T-helper 2 cell treated with Interferon-gamma antibody and Interleukin-4, amounts not matched to agents 5 μg/mL and 100 μg/mL, for 36 hours (primary cell): ENCODE results near the gene SUMF2.
"Not testable (repeated sequence)": the region's sequence is repeated elsewhere in the genome, so short reads cannot be mapped to it uniquely, and the experiment has no call there.

ENCODE experiments used
- DNase-seq: peaks from one replicate; pipeline ENCODE4 v3.0.0; 2021; ENCODE audit warnings: low spot score
- H3K27ac Mint-ChIP-seq: one replicate; pipeline ENCODE4 v1.8.0; 2021; ENCODE audit warnings: mild to moderate bottlenecking, mixed read lengths
- H3K27me3 Mint-ChIP-seq: one replicate; pipeline ENCODE4 v1.8.0; 2021; ENCODE audit warnings: low read depth, mixed read lengths
- H3K36me3 Mint-ChIP-seq: one replicate; pipeline ENCODE4 v1.8.0; 2021; ENCODE audit warnings: low read depth, mixed read lengths
- H3K4me1 Mint-ChIP-seq: one replicate; pipeline ENCODE4 v1.8.0; 2021; ENCODE audit warnings: low read depth, mixed read lengths
- H3K4me3 Mint-ChIP-seq: one replicate; pipeline ENCODE4 v1.8.0; 2022; ENCODE audit warnings: mild to moderate bottlenecking, moderate library complexity, mixed read lengths
- H3K9me3 Mint-ChIP-seq: one replicate; pipeline ENCODE4 v1.8.0; 2021; ENCODE audit warnings: mixed read lengths

SUMF2 gene

DNA sequence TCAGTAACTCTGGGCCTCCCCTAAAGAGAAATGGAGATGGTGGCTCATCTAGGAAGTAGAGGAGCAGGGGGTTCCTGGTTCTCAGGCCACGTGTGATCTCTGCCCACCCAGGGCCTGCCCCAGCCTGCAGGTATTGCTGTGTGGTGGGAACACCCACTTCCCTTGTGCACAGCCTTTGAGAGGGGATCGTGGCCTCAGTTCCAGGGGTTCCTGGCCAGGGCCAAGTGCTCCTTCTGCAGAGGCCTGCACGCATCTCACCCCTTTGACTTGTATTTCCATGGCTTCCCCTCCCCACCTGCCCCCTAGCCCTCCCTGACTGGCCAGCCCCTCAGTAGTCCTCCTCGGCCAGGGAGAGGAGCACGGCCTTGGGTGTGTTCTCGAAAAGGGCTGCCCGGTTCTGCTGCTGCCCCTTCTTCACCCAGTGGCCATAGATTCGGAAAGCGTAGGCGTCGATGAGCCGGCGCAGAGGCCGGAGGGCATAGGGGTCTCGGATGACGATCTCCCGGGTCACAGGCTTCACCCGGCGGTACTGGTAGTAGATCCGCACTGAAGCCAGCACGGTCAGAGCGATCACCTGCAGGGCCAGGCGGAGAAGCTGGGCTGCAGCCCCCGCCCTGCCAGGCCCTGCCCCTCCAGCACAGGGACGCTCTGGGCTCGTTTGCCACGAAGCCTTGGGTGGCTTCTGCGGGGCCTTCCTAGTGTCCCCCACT, 16.8 kb downstream of the SUMF2 start:
- not testable (repeated sequence) for H3K27ac Mint-ChIP-seq, H3K9me3 Mint-ChIP-seq, H3K27me3 Mint-ChIP-seq, DNase-seq, H3K4me1 Mint-ChIP-seq, H3K4me3 Mint-ChIP-seq
- peaks cover 15% of the 10 kb centered on the region for H3K36me3 Mint-ChIP-seq

GRCh38 chr7:56081626-56082340, 17.7 kb downstream of the SUMF2 start:
- Mint-ChIP-seq H3K4me3 (no peak overlapping the region), H3K9me3 (no peaks in the 10 kb centered on the region), H3K36me3 (peaks cover 14% of the 10 kb centered on the region), H3K4me1 (no peaks in the 10 kb centered on the region), H3K27me3 (no peaks in the 10 kb centered on the region), H3K27ac (no peak overlapping the region)
- no peak for DNase-seq

- Mint-ChIP-seq H3K4me3 (no peak overlapping the region), H3K36me3 (peaks cover 14% of the 10 kb centered on the region), H3K27me3 (no peaks in the 10 kb centered on the region), H3K27ac (no peak overlapping the region), H3K4me1 (no peaks in the 10 kb centered on the region), H3K9me3 (no peaks in the 10 kb centered on the region)
- no peak for DNase-seq
These were observed 19.2 kb downstream of the SUMF2 start for GRCh38 chr7:56083150-56083785.

GRCh38 chr7:56086761-56087160, 22.7 kb downstream of the SUMF2 start:
- H3K4me3 Mint-ChIP-seq: no peak overlapping the region
- no peaks in the 10 kb centered on the region for H3K9me3 Mint-ChIP-seq
- no peak for DNase-seq
- peaks cover 5% of the 10 kb centered on the region for H3K36me3 Mint-ChIP-seq
- no peak overlapping the region for H3K27ac Mint-ChIP-seq
- no peaks in the 10 kb centered on the region for H3K4me1 Mint-ChIP-seq
- no peaks in the 10 kb centered on the region for H3K27me3 Mint-ChIP-seq

GRCh38 chr7:56087445-56087844, 23.4 kb downstream of the SUMF2 start:
- no peaks in the 10 kb centered on the region for H3K9me3 Mint-ChIP-seq
- no peak overlapping the region for H3K4me3 Mint-ChIP-seq
- H3K27me3 Mint-ChIP-seq: no peaks in the 10 kb centered on the region
- DNase-seq: no peak
- no peaks in the 10 kb centered on the region for H3K4me1 Mint-ChIP-seq
- H3K36me3 Mint-ChIP-seq: peaks cover 5% of the 10 kb centered on the region
- H3K27ac Mint-ChIP-seq: no peak overlapping the region

- Mint-ChIP-seq H3K27ac (no peak overlapping the region), H3K27me3 (no peaks in the 10 kb centered on the region), H3K9me3 (no peaks in the 10 kb centered on the region), H3K4me3 (no peak overlapping the region), H3K36me3 (peaks cover 4% of the 10 kb centered on the region), H3K4me1 (no peaks in the 10 kb centered on the region)
- DNase-seq: no peak
These were observed 27.5 kb downstream of the SUMF2 start for GRCh38 chr7:56091591-56091990.

DNA sequence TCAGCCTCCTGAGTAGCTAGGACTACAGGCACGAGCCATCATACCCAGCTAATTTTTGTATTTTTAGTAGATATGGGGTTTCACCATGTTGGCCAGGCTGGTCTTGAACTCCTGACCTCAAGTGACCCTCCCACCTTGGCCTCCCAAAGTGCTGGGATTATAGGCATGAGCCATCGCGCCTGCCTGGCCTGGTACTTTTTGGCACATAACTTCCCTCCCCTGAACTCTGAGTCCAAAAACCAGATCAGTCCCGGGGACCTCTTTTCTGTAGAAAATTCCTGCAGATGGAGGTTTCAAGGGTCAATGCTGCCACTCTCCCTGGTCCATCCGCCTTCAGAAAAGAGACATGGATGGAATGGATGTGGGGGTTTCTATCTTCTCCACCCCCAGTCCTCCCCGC, 28.3 kb downstream of the SUMF2 start:
- H3K9me3 Mint-ChIP-seq, H3K4me1 Mint-ChIP-seq, H3K4me3 Mint-ChIP-seq, DNase-seq, H3K27me3 Mint-ChIP-seq, H3K27ac Mint-ChIP-seq, H3K36me3 Mint-ChIP-seq: not testable (repeated sequence)

GRCh38 chr7:56092789-56093531, 28.9 kb downstream of the SUMF2 start, which contains the start of gene PHKG1:
Gene PHKG1 (minus strand): TSS chr7:56092952. CDS start chr7:56088941, 4,011 bp downstream.
- Mint-ChIP-seq H3K4me1 (no peaks in the 10 kb centered on the region), H3K36me3 (peaks cover 5% of the 10 kb centered on the region), H3K27me3 (no peaks in the 10 kb centered on the region), H3K27ac (no peak within 1 kb of the TSS), H3K4me3 (no peak within 1 kb of the TSS), H3K9me3 (no peaks in the 10 kb centered on the region)
- DNase-seq: no peak

DNA sequence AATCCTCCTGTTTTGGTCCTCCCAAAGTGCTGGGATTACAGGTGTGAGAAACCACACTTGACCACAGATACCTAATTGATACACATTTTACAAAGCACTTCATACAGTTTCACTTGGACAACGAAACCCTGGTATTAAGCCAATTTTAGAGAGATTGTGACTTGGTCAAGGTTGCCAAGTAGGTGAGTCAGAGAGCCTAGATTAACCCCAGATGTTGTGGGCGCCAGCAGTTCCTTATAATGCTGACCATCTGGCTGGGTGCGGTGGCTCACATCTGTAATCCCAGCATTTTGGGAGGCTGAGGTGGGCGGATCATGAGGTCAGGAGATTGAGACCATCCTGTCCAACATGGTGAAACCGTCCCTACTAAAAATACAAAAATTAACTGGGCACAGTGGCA, 33.6 kb downstream of the SUMF2 start:
- no peak overlapping the region for H3K27ac Mint-ChIP-seq

GRCh38 chr7:56098187-56099008, 34.3 kb downstream of the SUMF2 start:
- H3K36me3 Mint-ChIP-seq: peaks cover 33% of the 10 kb centered on the region
- H3K4me3 Mint-ChIP-seq, H3K27me3 Mint-ChIP-seq, H3K27ac Mint-ChIP-seq, H3K9me3 Mint-ChIP-seq, DNase-seq, H3K4me1 Mint-ChIP-seq: not testable (repeated sequence)

More for the DNA sequence above, 33.6 kb downstream of the SUMF2 start:
- no peak for DNase-seq
- H3K9me3 Mint-ChIP-seq: no peaks in the 10 kb centered on the region
- no peak overlapping the region for H3K4me3 Mint-ChIP-seq
- peaks cover 29% of the 10 kb centered on the region for H3K36me3 Mint-ChIP-seq
- no peaks in the 10 kb centered on the region for H3K27me3 Mint-ChIP-seq
- no peaks in the 10 kb centered on the region for H3K4me1 Mint-ChIP-seq

DNA sequence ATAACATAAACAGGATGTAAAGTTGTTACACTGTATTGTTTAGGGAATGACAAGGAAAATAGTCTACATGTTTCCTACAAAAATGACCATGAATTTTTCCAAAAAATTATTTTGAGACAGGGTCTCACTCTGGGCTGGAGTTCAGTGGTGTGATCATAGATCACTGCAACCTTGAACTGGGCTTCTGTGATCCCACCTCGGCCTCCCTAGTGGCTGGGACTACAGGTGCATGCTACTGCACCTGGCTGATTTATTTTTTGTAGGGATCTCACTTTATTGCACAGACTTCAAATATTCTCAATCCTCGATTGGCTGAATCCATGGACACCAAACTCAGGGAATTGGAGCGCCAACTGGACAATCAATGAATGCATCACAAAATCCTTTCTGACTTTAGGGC, 35.6 kb downstream of the SUMF2 start:
- Mint-ChIP-seq H3K4me1 (peaks cover 2% of the 10 kb centered on the region), H3K9me3 (no peaks in the 10 kb centered on the region), H3K27me3 (no peaks in the 10 kb centered on the region), H3K27ac (no peak overlapping the region), H3K36me3 (peaks cover 37% of the 10 kb centered on the region), H3K4me3 (no peak overlapping the region)
- no peak for DNase-seq

- Mint-ChIP-seq H3K9me3 (peaks cover 15% of the 10 kb centered on the region), H3K4me1 (peaks cover 18% of the 10 kb centered on the region), H3K4me3 (peak overlapping the region; percentile 99), H3K36me3 (peaks cover 60% of the 10 kb centered on the region)
- H3K27ac Mint-ChIP-seq, H3K27me3 Mint-ChIP-seq, DNase-seq: not testable (repeated sequence)
These were observed 40.1 kb downstream of the SUMF2 start for GRCh38 chr7:56104138-56104537.

DNA sequence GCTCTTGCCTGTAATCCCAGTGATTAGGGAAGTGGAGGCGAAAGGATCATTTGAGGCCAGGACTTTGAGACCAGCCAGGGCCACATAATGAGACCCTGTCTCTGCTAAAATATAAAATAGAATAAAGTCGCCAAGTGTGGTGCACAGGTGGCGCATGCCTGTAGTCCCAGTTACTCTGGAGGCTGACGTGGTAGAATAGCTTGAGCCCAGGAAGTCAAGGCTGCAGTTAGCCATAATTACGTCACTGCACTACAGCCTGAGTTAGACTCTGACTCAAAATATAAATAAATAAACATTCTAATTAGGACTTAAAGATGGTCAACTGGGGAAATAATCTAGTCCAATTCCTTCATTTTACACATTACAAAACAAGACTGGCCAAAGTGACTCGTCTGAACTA, 41.4 kb downstream of the SUMF2 start:
- peaks cover 15% of the 10 kb centered on the region for H3K9me3 Mint-ChIP-seq
- H3K27me3 Mint-ChIP-seq: no peaks in the 10 kb centered on the region
- H3K4me1 Mint-ChIP-seq: peaks cover 18% of the 10 kb centered on the region
- peak overlapping the region; percentile 99 for H3K4me3 Mint-ChIP-seq
- H3K27ac Mint-ChIP-seq: peak overlapping the region; percentile 98
- peak; percentile 9 for DNase-seq
- peaks cover 49% of the 10 kb centered on the region for H3K36me3 Mint-ChIP-seq
